CD14-positive monocyte (primary cell): ENCODE results near the gene FBXW11. TPM values are rescaled to one million over a fixed set of nuclear protein-coding genes. Genes with fewer than 3 reads are reported as not detected.

Experiments
- DNase-seq, 3 donors: peaks; one replicate each; pipeline ENCODE4 v3.0.0-alpha.2; 2011 to 2022
- H2AFZ ChIP-seq: 2 replicates; pipeline ENCODE4 v1.6.0; 2012; ENCODE audit warnings: mild to moderate bottlenecking, low read depth, low read length, inconsistent platforms; ENCODE audit not compliant: insufficient read depth, poor library complexity, severe bottlenecking
- H3K27ac ChIP-seq, 2 donors: 1 replicate in 1 of 2; 2 replicates in 1 of 2; pipeline ENCODE4 v1.5.1; 2012 to 2013; ENCODE audit warnings: low read length in 2 of 2, control low read depth in 1 of 2, inconsistent platforms in 1 of 2, low read depth in 1 of 2, mild to moderate bottlenecking in 1 of 2
- H3K27me3 ChIP-seq, 2 donors: one replicate each; pipeline versions ENCODE4 v1.6.0 to v1.6.1; 2011 to 2013; ENCODE audit warnings: low read length in 2 of 2; ENCODE audit not compliant: control insufficient read depth in 2 of 2, insufficient read depth in 2 of 2
- H3K36me3 ChIP-seq, 2 donors: replicated peaks in 1 of 2; 1 replicate in 1 of 2; 2 replicates in 1 of 2; pipeline versions ENCODE4 v1.5.1 to v1.6.1; 2012 to 2013; ENCODE audit warnings: low read length in 2 of 2, control low read depth in 1 of 2, inconsistent platforms in 1 of 2, mild to moderate bottlenecking in 1 of 2; ENCODE audit not compliant: insufficient read depth in 2 of 2, control insufficient read depth in 1 of 2
- H3K4me1 ChIP-seq, 2 donors: 1 replicate in 1 of 2; 2 replicates in 1 of 2; pipeline versions ENCODE4 v1.5.1 to v1.6.1; 2012 to 2013; ENCODE audit warnings: low read length in 2 of 2, control low read depth in 1 of 2, inconsistent platforms in 1 of 2, mild to moderate bottlenecking in 1 of 2, moderate library complexity in 1 of 2; ENCODE audit not compliant: insufficient read depth in 2 of 2, control insufficient read depth in 1 of 2
- H3K4me2 ChIP-seq: replicated peaks from 2 replicates; pipeline ENCODE3; 2012; ENCODE audit warnings: low read length, moderate library complexity, mild to moderate bottlenecking; ENCODE audit not compliant: poor library complexity, severe bottlenecking; ENCODE audit errors: extremely low read depth
- H3K4me3 ChIP-seq, 3 experiments: fragments of 200-600 bp in 1 of 3; sonication (generic) in 1 of 3; replicated peaks in 1 of 3; 1 replicate in 2 of 3; 2 replicates in 1 of 3; pipeline ENCODE4 v1.5.1; 2011 to 2013; ENCODE audit warnings: low read length in 3 of 3, mild to moderate bottlenecking in 3 of 3, control low read depth in 2 of 3, low read depth in 2 of 3, inconsistent platforms in 1 of 3, moderate library complexity in 1 of 3
- H3K79me2 ChIP-seq: 2 replicates; pipeline ENCODE4 v1.6.0; 2012; ENCODE audit warnings: mild to moderate bottlenecking, control low read depth, inconsistent platforms, low read length, moderate library complexity; ENCODE audit not compliant: insufficient read depth
- H3K9ac ChIP-seq: 2 replicates; pipeline ENCODE4 v1.6.0; 2017; ENCODE audit warnings: low read length, mild to moderate bottlenecking; ENCODE audit not compliant: insufficient read depth, poor library complexity, severe bottlenecking
- H3K9me3 ChIP-seq, 2 donors: replicated peaks in 1 of 2; 1 replicate in 1 of 2; 2 replicates in 1 of 2; pipeline versions ENCODE4 v1.5.1 to v1.6.1; 2012 to 2013; ENCODE audit warnings: low read length in 2 of 2, control low read depth in 1 of 2; ENCODE audit not compliant: control insufficient read depth in 1 of 2, insufficient read depth in 1 of 2
- H4K20me1 ChIP-seq: 2 replicates; pipeline ENCODE4 v1.6.0; 2012; ENCODE audit warnings: mild to moderate bottlenecking, low read length, control low read depth, moderate library complexity; ENCODE audit not compliant: insufficient read depth
- H3K27ac Mint-ChIP-seq, 7 donors: one replicate each; pipeline ENCODE4 v1.8.0; 2020; ENCODE audit warnings: mild to moderate bottlenecking in 7 of 7, mixed read lengths in 7 of 7, moderate library complexity in 6 of 7, inconsistent platforms in 2 of 7
- H3K27me3 Mint-ChIP-seq, 3 donors: one replicate each; pipeline ENCODE4 v1.8.0; 2021 to 2022; ENCODE audit warnings: low read depth in 3 of 3, mild to moderate bottlenecking in 3 of 3, mixed read lengths in 3 of 3, moderate library complexity in 3 of 3, inconsistent platforms in 1 of 3
- H3K36me3 Mint-ChIP-seq, 2 donors: one replicate each; pipeline ENCODE4 v1.8.0; 2020; ENCODE audit warnings: mixed read lengths in 2 of 2, inconsistent platforms in 1 of 2, mild to moderate bottlenecking in 1 of 2
- H3K4me1 Mint-ChIP-seq: one replicate; pipeline ENCODE4 v1.8.0; 2020; ENCODE audit warnings: mild to moderate bottlenecking, mixed read lengths
- H3K4me3 Mint-ChIP-seq, 2 donors: one replicate each; pipeline ENCODE4 v1.8.0; 2020; ENCODE audit warnings: mild to moderate bottlenecking in 2 of 2, mixed read lengths in 2 of 2, moderate library complexity in 1 of 2
- H3K9me3 Mint-ChIP-seq, 7 donors: one replicate each; pipeline ENCODE4 v1.8.0; 2020 to 2022; ENCODE audit warnings: mixed read lengths in 7 of 7, mild to moderate bottlenecking in 6 of 7, moderate library complexity in 6 of 7, inconsistent platforms in 2 of 7
- WGBS: methylation state at CpG from one replicate; pipeline ENCODE4 v1.1.5; 2013; ENCODE audit warnings: missing lambda C conversion rate; ENCODE audit not compliant: insufficient coverage; 5-methylcytosine and 5-hydroxymethylcytosine counted together
- intact Hi-C, 2 donors: fragments of 100-400 bp; cut with micrococcal nuclease; formaldehyde crosslinking; loops; one replicate each; pipeline versions ENCODE4 v1.15.0 to v1.15.1; 2023
- polyA plus RNA-seq, 3 donors: library from polyadenylated mRNA; depleted of rRNA in 1 of 3; unstranded in 2 of 3; stranded (reverse) in 1 of 3; fragments of 300-500 nt in 2 of 3; fragments of >200 nt in 1 of 3; fragmentation: Illumina TruSeq in 2 of 3; gene quantifications; 1 replicate in 2 of 3; 2 replicates in 1 of 3; pipeline ENCODE4 v1.2.3, GENCODE V29; 2012 to 2021
- TF ChIP-seq, protein P1 (sequence below): fragments of 200-600 bp; IDR thresholded peaks from one replicate; pipeline ENCODE4 v1.8.0; 2022; ENCODE audit warnings: antibody characterized with exemption, mild to moderate bottlenecking

The FBXW11 gene
- polyA plus RNA-seq, 3 donors = 15.0 to 24.5 (median 18.2) TPM

DNA sequence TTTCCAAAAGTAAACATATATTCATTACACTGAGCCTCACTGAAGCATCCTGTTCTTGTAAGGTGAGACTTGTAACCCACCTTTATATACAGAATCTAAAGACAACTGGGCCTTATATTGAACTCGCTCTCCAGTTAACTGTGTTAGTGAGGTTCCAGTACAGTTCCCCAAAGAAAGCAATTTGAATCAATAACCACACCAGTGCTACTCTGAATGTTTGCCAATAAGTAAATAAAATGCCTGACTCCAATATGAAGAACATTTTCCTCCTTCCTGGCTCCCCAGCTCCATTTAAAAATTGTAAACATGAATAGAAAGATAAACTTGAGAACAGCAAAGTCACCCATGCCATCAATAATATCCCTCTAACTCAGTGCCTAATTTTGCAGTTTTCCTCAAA is 50.1 kb downstream of the FBXW11 start:
- no peaks in the 10 kb centered on the region for H3K27me3 ChIP-seq
- Mint-ChIP-seq H3K4me1 (peaks cover 42% of the 10 kb centered on the region), H3K27ac (no peak overlapping the region), H3K27me3 (no peaks in the 10 kb centered on the region), H3K36me3 (peaks cover 0 to 10% of the 10 kb centered on the region in 2 donors), H3K9me3 (no peaks in the 10 kb centered on the region), H3K4me3 (no peak overlapping the region)
- peaks cover 97% of the 10 kb centered on the region for H3K79me2 ChIP-seq
- H2AFZ ChIP-seq = no peak overlapping the region
- no CpG with 5 or more reads among the region's 1 CpG for WGBS
- TF ChIP-seq, protein P1, sequence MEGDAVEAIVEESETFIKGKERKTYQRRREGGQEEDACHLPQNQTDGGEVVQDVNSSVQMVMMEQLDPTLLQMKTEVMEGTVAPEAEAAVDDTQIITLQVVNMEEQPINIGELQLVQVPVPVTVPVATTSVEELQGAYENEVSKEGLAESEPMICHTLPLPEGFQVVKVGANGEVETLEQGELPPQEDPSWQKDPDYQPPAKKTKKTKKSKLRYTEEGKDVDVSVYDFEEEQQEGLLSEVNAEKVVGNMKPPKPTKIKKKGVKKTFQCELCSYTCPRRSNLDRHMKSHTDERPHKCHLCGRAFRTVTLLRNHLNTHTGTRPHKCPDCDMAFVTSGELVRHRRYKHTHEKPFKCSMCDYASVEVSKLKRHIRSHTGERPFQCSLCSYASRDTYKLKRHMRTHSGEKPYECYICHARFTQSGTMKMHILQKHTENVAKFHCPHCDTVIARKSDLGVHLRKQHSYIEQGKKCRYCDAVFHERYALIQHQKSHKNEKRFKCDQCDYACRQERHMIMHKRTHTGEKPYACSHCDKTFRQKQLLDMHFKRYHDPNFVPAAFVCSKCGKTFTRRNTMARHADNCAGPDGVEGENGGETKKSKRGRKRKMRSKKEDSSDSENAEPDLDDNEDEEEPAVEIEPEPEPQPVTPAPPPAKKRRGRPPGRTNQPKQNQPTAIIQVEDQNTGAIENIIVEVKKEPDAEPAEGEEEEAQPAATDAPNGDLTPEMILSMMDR = no peak
- intact Hi-C loops = no loop called here
- peaks cover 98% of the 10 kb centered on the region for H4K20me1 ChIP-seq
- H3K4me2 ChIP-seq = no peak overlapping the region
- no peak overlapping the region for H3K9ac ChIP-seq
- H3K27ac ChIP-seq = no peak overlapping the region
- no peaks in the 10 kb centered on the region for H3K9me3 ChIP-seq
- peaks cover 0 to 3% of the 10 kb centered on the region in 2 donors for H3K36me3 ChIP-seq
- DNase-seq = no peak
- H3K4me3 ChIP-seq = no peak overlapping the region
- peaks cover 6 to 13% of the 10 kb centered on the region in 2 donors for H3K4me1 ChIP-seq

DNA sequence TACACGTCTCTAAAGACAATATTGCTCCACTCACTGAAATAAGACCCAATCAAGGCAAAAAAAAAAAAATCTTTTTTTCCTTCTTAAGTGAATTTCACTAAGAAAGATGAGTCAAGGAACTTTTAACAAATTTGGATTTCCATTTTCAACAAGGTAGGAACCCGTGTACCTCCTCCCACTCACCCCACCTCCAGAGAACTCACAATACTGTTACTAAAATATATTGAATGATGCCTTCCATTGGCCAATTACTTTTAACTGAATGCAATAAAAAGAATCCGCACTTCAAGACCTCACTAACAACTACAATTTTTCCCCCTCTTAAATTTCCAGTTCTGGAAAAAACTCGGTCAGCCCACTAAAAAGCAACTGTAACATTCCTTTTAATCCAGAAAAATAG is 50.7 kb downstream of the FBXW11 start:
- Mint-ChIP-seq H3K4me1 (peaks cover 36% of the 10 kb centered on the region), H3K4me3 (no peak overlapping the region), H3K9me3 (no peaks in the 10 kb centered on the region), H3K27me3 (no peaks in the 10 kb centered on the region), H3K27ac (no peak overlapping the region), H3K36me3 (peaks cover 0 to 10% of the 10 kb centered on the region in 2 donors)
- WGBS = 95% methylated on average over 2 of the region's 4 CpGs
- no peak for DNase-seq
- no peak overlapping the region for H3K4me3 ChIP-seq
- no peak overlapping the region for H2AFZ ChIP-seq
- peaks cover 98% of the 10 kb centered on the region for H3K79me2 ChIP-seq
- no peak overlapping the region for H3K4me2 ChIP-seq
- TF ChIP-seq, protein P1 = no peak
- H3K36me3 ChIP-seq = peaks cover 0 to 3% of the 10 kb centered on the region in 2 donors
- no peaks in the 10 kb centered on the region for H3K9me3 ChIP-seq
- peaks cover 6 to 8% of the 10 kb centered on the region in 2 donors for H3K4me1 ChIP-seq
- intact Hi-C loops = no loop called here
- no peak overlapping the region for H3K27ac ChIP-seq
- no peaks in the 10 kb centered on the region for H3K27me3 ChIP-seq
- peaks cover 98% of the 10 kb centered on the region for H4K20me1 ChIP-seq
- no peak overlapping the region for H3K9ac ChIP-seq
